ENCODE data around the gene SYNE1.

Gene SYNE1

GRCh38 chr6:152298055-152298647, 339.0 kb downstream of the SYNE1 start:
- H3K4me3 ChIP-seq (ENCODE audit: low read depth, low read length), result no peak overlapping the region
- no peak for DNase-seq (ENCODE audit: low read depth)
- TF ChIP-seq CTCF (IDR thresholded peaks at IDR 0.05; ENCODE audit: low read depth, low read length, missing control alignments), result no peak
- in situ Hi-C loops (cut with HindIII; ENCODE audit: low sequenced_read_pairs), result no loop called here

GRCh38 chr6:152296648-152297376, 340.4 kb downstream of the SYNE1 start:
- DNase-seq (ENCODE audit: low read depth), result no peak
- in situ Hi-C loops (cut with HindIII; ENCODE audit: low sequenced_read_pairs), result no loop called here
- no peak overlapping the region for H3K4me3 ChIP-seq (ENCODE audit: low read depth, low read length)
- no peak for TF ChIP-seq CTCF (IDR thresholded peaks at IDR 0.05; ENCODE audit: low read depth, low read length, missing control alignments)

GRCh38 chr6:152295920-152296319, 341.2 kb downstream of the SYNE1 start:
- TF ChIP-seq CTCF (IDR thresholded peaks at IDR 0.05; ENCODE audit: low read depth, low read length, missing control alignments), result no peak
- in situ Hi-C loops (cut with HindIII; ENCODE audit: low sequenced_read_pairs), result no loop called here
- H3K4me3 ChIP-seq (ENCODE audit: low read depth, low read length), result no peak overlapping the region
- DNase-seq (ENCODE audit: low read depth), result no peak

GRCh38 chr6:152295346-152295745, 341.8 kb downstream of the SYNE1 start:
- in situ Hi-C loops (cut with HindIII; ENCODE audit: low sequenced_read_pairs), result no loop called here
- H3K4me3 ChIP-seq (ENCODE audit: low read depth, low read length), result no peak overlapping the region
- DNase-seq (ENCODE audit: low read depth), result peak; percentile 65
- no peak for TF ChIP-seq CTCF (IDR thresholded peaks at IDR 0.05; ENCODE audit: low read depth, low read length, missing control alignments)

GRCh38 chr6:152293404-152293803, 343.8 kb downstream of the SYNE1 start:
- in situ Hi-C loops (cut with HindIII; ENCODE audit: low sequenced_read_pairs), result no loop called here
- H3K4me3 ChIP-seq (ENCODE audit: low read depth, low read length), result no peak overlapping the region
- no peak for DNase-seq (ENCODE audit: low read depth)
- no peak for TF ChIP-seq CTCF (IDR thresholded peaks at IDR 0.05; ENCODE audit: low read depth, low read length, missing control alignments)

GRCh38 chr6:152292555-152292954, 344.6 kb downstream of the SYNE1 start:
- in situ Hi-C loops (cut with HindIII; ENCODE audit: low sequenced_read_pairs), result no loop called here
- TF ChIP-seq CTCF (IDR thresholded peaks at IDR 0.05; ENCODE audit: low read depth, low read length, missing control alignments), result no peak
- H3K4me3 ChIP-seq (ENCODE audit: low read depth, low read length), result no peak overlapping the region
- DNase-seq (ENCODE audit: low read depth), result no peak
